SK-N-SH (cell line): ENCODE measurements around the gene NCKAP5. TPM values are rescaled to one million over a fixed set of nuclear protein-coding genes. Genes with fewer than 3 reads are reported as not detected.

Experiments used
- CTCF ChIA-PET: fragments of 300-600, 350-600 bp; formaldehyde crosslinking; extraction: SDS; loops from one replicate; lab custom pipeline; 2021; lab: Yijun Ruan, JAX
- POLR2A ChIA-PET: fragments of 350-600 bp; sonication (Branson Sonifier 250); formaldehyde crosslinking; extraction: SDS; loops from one replicate; lab custom pipeline; 2020; ENCODE audit warnings: antibody characterized with exemption, inconsistent platforms; lab: Yijun Ruan, JAX
- DNase-seq: peaks from one replicate; pipeline ENCODE4 v3.0.0; 2012
- H2AFZ ChIP-seq: fragments of 200-600 bp; sonication (generic); 2 replicates; pipeline ENCODE4 v1.8.1; 2016; ENCODE audit warnings: antibody characterized with exemption, mild to moderate bottlenecking, low read depth
- H3F3A ChIP-seq: fragments of 200-600 bp; sonication (generic); replicated peaks from 2 replicates; pipeline ENCODE3; 2016; ENCODE audit warnings: antibody characterized with exemption, mild to moderate bottlenecking; ENCODE audit not compliant: insufficient read depth
- H3K27ac ChIP-seq, 2 experiments: fragments of 200-500 bp in 1 of 2; fragments of 200-600 bp in 1 of 2; sonication (Bioruptor generic) in 1 of 2; sonication (generic), shearing (Covaris generic) in 1 of 2; 2 replicates each; pipeline versions ENCODE4 v1.5.1 to v1.6.1; 2014 to 2016; ENCODE audit warnings: low read depth in 2 of 2, inconsistent platforms in 1 of 2, low read length in 1 of 2, mild to moderate bottlenecking in 1 of 2, mixed read lengths in 1 of 2
- H3K27me3 ChIP-seq: fragments of 200-600 bp; sonication (generic), shearing (Covaris generic); 2 replicates; pipeline ENCODE4 v1.6.1; 2016; ENCODE audit warnings: mixed run types; ENCODE audit not compliant: insufficient read depth
- H3K36me3 ChIP-seq, 2 experiments: fragments of 200-500 bp in 1 of 2; fragments of 200-600 bp in 1 of 2; sonication (Bioruptor generic) in 1 of 2; sonication (generic) in 1 of 2; replicated peaks in 1 of 2; 2 replicates each; pipeline versions ENCODE3 to v1.5.1; 2014 to 2016; ENCODE audit warnings: low read length in 1 of 2, mild to moderate bottlenecking in 1 of 2; ENCODE audit not compliant: insufficient read depth in 2 of 2, control insufficient read depth in 1 of 2
- H3K4me1 ChIP-seq, 2 experiments: fragments of 200-500 bp in 1 of 2; fragments of 200-600 bp in 1 of 2; sonication (Bioruptor generic) in 1 of 2; sonication (generic), shearing (Covaris generic) in 1 of 2; 2 replicates each; pipeline versions ENCODE4 v1.5.1 to v1.6.1; 2014 to 2016; ENCODE audit warnings: low read depth in 1 of 2, low read length in 1 of 2, mixed run types in 1 of 2; ENCODE audit not compliant: insufficient read depth in 2 of 2, control insufficient read depth in 1 of 2
- H3K4me2 ChIP-seq: fragments of 200-600 bp; sonication (generic), shearing (Covaris generic); 2 replicates; pipeline ENCODE4 v1.6.1; 2017; ENCODE audit warnings: mixed run types
- H3K4me3 ChIP-seq, 2 experiments: fragments of 200-500 bp in 1 of 2; fragments of 200-600 bp in 1 of 2; sonication (Bioruptor generic) in 1 of 2; sonication (generic), shearing (Covaris generic) in 1 of 2; 2 replicates each; pipeline versions ENCODE4 v1.5.1 to v1.8.1; 2014 to 2016; ENCODE audit warnings: low read depth in 2 of 2, inconsistent platforms in 1 of 2, low read length in 1 of 2, mild to moderate bottlenecking in 1 of 2, mixed read lengths in 1 of 2, moderate library complexity in 1 of 2
- H3K79me2 ChIP-seq: fragments of 200-600 bp; sonication (generic); 2 replicates; pipeline ENCODE4 v1.8.1; 2017; ENCODE audit warnings: mild to moderate bottlenecking; ENCODE audit not compliant: insufficient read depth
- H3K9ac ChIP-seq: fragments of 200-600 bp; sonication (generic); 2 replicates; pipeline ENCODE4 v1.6.1; 2017; ENCODE audit warnings: mixed run types
- H3K9me2 ChIP-seq: fragments of 200-600 bp; sonication (generic); 2 replicates; pipeline ENCODE4 v1.6.1; 2017; ENCODE audit warnings: mixed run types
- H3K9me3 ChIP-seq: fragments of 200-600 bp; sonication (generic); 2 replicates; pipeline ENCODE4 v1.6.1; 2017; ENCODE audit warnings: mixed run types, mild to moderate bottlenecking, moderate library complexity
- H4K20me1 ChIP-seq: fragments of 200-600 bp; sonication (generic); 2 replicates; pipeline ENCODE4 v1.6.1; 2017; ENCODE audit warnings: mild to moderate bottlenecking, mixed run types; ENCODE audit not compliant: insufficient read depth
- CTCF ChIP-seq: fragments of 200-600 bp; sonication (generic); IDR thresholded peaks from 2 replicates; pipeline ENCODE4 v1.6.1; 2017; ENCODE audit warnings: antibody characterized with exemption, mild to moderate bottlenecking, moderate library complexity
- EZH2phosphoT487 ChIP-seq: fragments of 200-600 bp; sonication (generic); IDR thresholded peaks from 2 replicates; pipeline ENCODE4 v1.6.1; 2017; ENCODE audit warnings: low read depth, mixed run types, mild to moderate bottlenecking, antibody characterized with exemption, moderate library complexity, borderline replicate concordance
- FOXJ3 ChIP-seq: sonication (generic); formaldehyde crosslinking; IDR thresholded peaks from 2 replicates; pipeline ENCODE4 v1.5.1; 2020; ENCODE audit warnings: mild to moderate bottlenecking, missing genetic modification reagents
- GATA2 ChIP-seq: sonication (generic); formaldehyde crosslinking; IDR thresholded peaks from 2 replicates; pipeline ENCODE4 v1.5.0; 2020; ENCODE audit warnings: mild to moderate bottlenecking, missing genetic modification reagents
- MAX ChIP-seq: IDR thresholded peaks from 2 replicates; pipeline ENCODE4 v1.4.0; 2012; ENCODE audit warnings: low read depth
- NFIC ChIP-seq: IDR thresholded peaks from 2 replicates; pipeline ENCODE4 v1.4.0; 2012; ENCODE audit warnings: borderline replicate concordance
- REST ChIP-seq: IDR thresholded peaks from 2 replicates; pipeline ENCODE4 v1.6.1; 2012; ENCODE audit warnings: mild to moderate bottlenecking, low read depth, low read length, moderate library complexity
- RFX5 ChIP-seq: IDR thresholded peaks from 2 replicates; pipeline ENCODE4 v1.6.1; 2012; ENCODE audit warnings: mild to moderate bottlenecking, improper control_type of control experiment, low read length
- RXRA ChIP-seq: IDR thresholded peaks from 2 replicates; pipeline ENCODE4 v1.4.0; 2012; ENCODE audit warnings: low read depth, mild to moderate bottlenecking, borderline replicate concordance
- SIN3A ChIP-seq: IDR thresholded peaks from 2 replicates; pipeline ENCODE4 v1.6.1; 2012; ENCODE audit warnings: low read depth, mild to moderate bottlenecking, low read length, moderate library complexity, borderline replicate concordance
- YY1 ChIP-seq: IDR thresholded peaks from 2 replicates; pipeline ENCODE4 v1.4.0; 2012; ENCODE audit warnings: low read depth, mild to moderate bottlenecking
- ZBTB33 ChIP-seq: IDR thresholded peaks from 2 replicates; pipeline ENCODE4 v1.4.0; 2012; ENCODE audit warnings: low read depth, borderline replicate concordance
- WGBS: methylation state at CpG from one replicate; pipeline ENCODE4 v1.1.6; 2017; ENCODE audit warnings: low lambda C conversion rate; 5-methylcytosine and 5-hydroxymethylcytosine counted together
- polyA plus RNA-seq, 3 experiments: library from polyadenylated mRNA; depleted of rRNA; stranded (reverse); fragments of >200 nt; gene quantifications; 2 replicates each; pipeline ENCODE4 v1.2.3, GENCODE V29; 2012

Gene NCKAP5
- polyA plus RNA-seq, 1 of the 3 experiments (the other 2 are of a cell fraction) = 0.02 TPM

- POLR2A ChIA-PET = no interaction called here
- TF ChIP-seq SIN3A = no peak
- no peak for TF ChIP-seq REST
- TF ChIP-seq ZBTB33 = no peak
- no peak for TF ChIP-seq RXRA
- no peak for TF ChIP-seq NFIC
- TF ChIP-seq FOXJ3 = no peak
- no peak for TF ChIP-seq GATA2 (CRISPR knock-in tag)
- no peak for TF ChIP-seq EZH2phosphoT487
- no peak for TF ChIP-seq YY1
- TF ChIP-seq MAX = no peak
- no peak for TF ChIP-seq CTCF
- no peak for TF ChIP-seq RFX5
Observed at GRCh38 chr2:133158024-133158423, 410.2 kb downstream of the NCKAP5 start.

More at GRCh38 chr2:133158024-133158423, 410.2 kb downstream of the NCKAP5 start:
- DNase-seq = no peak
- H3F3A ChIP-seq = no peaks in the 10 kb centered on the region
- no peaks in the 10 kb centered on the region for H3K4me1 ChIP-seq
- no peaks in the 10 kb centered on the region for H3K36me3 ChIP-seq
- no peak overlapping the region for H2AFZ ChIP-seq
- no peak overlapping the region for H3K27ac ChIP-seq
- H4K20me1 ChIP-seq = no peaks in the 10 kb centered on the region
- WGBS = 59% methylated on average over 1 of the region's 1 CpG
- H3K79me2 ChIP-seq = no peaks in the 10 kb centered on the region
- no peaks in the 10 kb centered on the region for H3K9me3 ChIP-seq
- no peak overlapping the region for H3K9ac ChIP-seq
- no peak overlapping the region for H3K4me2 ChIP-seq
- CTCF ChIA-PET = no interaction called here
- H3K4me3 ChIP-seq = no peak overlapping the region
- no peaks in the 10 kb centered on the region for H3K9me2 ChIP-seq
- H3K27me3 ChIP-seq = no peaks in the 10 kb centered on the region
